HCT116 (cell line): ENCODE results near the gene ACAT2.

Source experiments
- CBX3 ChIP-seq: IDR thresholded peaks from 2 replicates; pipeline ENCODE4 v1.6.1; 2012; ENCODE audit warnings: low read depth
- CTCF ChIP-seq, 3 experiments: fragments of 200-600 bp in 1 of 3; sonication (generic) in 1 of 3; IDR thresholded peaks in 2 of 3; conservative IDR thresholded peaks in 1 of 3; 2 replicates each; pipeline ENCODE4 v1.5.1; 2012 to 2017; ENCODE audit warnings: low read depth in 2 of 3, low read length in 2 of 3, antibody characterized with exemption in 1 of 3, borderline replicate concordance in 1 of 3, control low read depth in 1 of 3, mild to moderate bottlenecking in 1 of 3, mixed read lengths in 1 of 3, mixed run types in 1 of 3, moderate library complexity in 1 of 3; ENCODE audit not compliant: insufficient read depth in 1 of 3
- EGR1 ChIP-seq: IDR thresholded peaks from 2 replicates; pipeline ENCODE4 v1.6.1; 2012; ENCODE audit warnings: low read depth
- EZH2 ChIP-seq: fragments of 200-600 bp; sonication (generic); IDR thresholded peaks from 2 replicates; pipeline ENCODE4 v1.6.1; 2017; ENCODE audit warnings: antibody characterized with exemption, mixed run types
- FOSL1 ChIP-seq: IDR thresholded peaks from 2 replicates; pipeline ENCODE4 v1.6.1; 2012; ENCODE audit warnings: low read depth
- MAX ChIP-seq: IDR thresholded peaks from 2 replicates; pipeline ENCODE4 v1.6.1; 2012
- POLR2A ChIP-seq: IDR thresholded peaks from 2 replicates; pipeline ENCODE4 v1.7.0; 2011; ENCODE audit warnings: borderline replicate concordance; ENCODE audit not compliant: insufficient read depth, insufficient read length; ENCODE audit errors: extremely low read depth
- POLR2AphosphoS5 ChIP-seq: IDR thresholded peaks from 2 replicates; pipeline ENCODE4 v1.6.1; 2011; ENCODE audit warnings: mild to moderate bottlenecking, low read depth, low read length, moderate library complexity
- RAD21 ChIP-seq: IDR thresholded peaks from 2 replicates; pipeline ENCODE4 v1.6.1; 2012; ENCODE audit warnings: low read depth, mild to moderate bottlenecking
- REST ChIP-seq: IDR thresholded peaks from 2 replicates; pipeline ENCODE4 v1.6.1; 2012; ENCODE audit warnings: low read depth

- TF ChIP-seq CTCF (IDR thresholded peaks at IDR 0.05 in 2 of 3, conservative IDR thresholded peaks at IDR 0.05 in 1 of 3; ENCODE audit: borderline replicate concordance in 1 of 3, insufficient read depth in 1 of 3, low read depth in 2 of 3, low read length in 2 of 3) = no peak
- no peak for TF ChIP-seq POLR2A
- no peak for TF ChIP-seq FOSL1
- no peak for TF ChIP-seq EZH2
- TF ChIP-seq POLR2AphosphoS5 = no peak
- TF ChIP-seq MAX = no peak
- no peak for TF ChIP-seq REST
- TF ChIP-seq CBX3 = no peak
- TF ChIP-seq EGR1 = no peak
- TF ChIP-seq RAD21 = no peak
Measured at GRCh38 chr6:159760602-159761057, 1.2 kb upstream of the ACAT2 start.
